HG03442 (cell line): ENCODE results near the gene FBXO5.
A peak's percentile ranks its signal among the peaks of the same experiment; 100 is the strongest.
"Not testable (repeated sequence)": the region's sequence is repeated elsewhere in the genome, so short reads cannot be mapped to it uniquely, and the experiment has no call there.

Experiments used
- ATAC-seq: cut with Tn5 transposase; IDR thresholded peaks from one replicate; pipeline ENCODE4 v1.9.1; 2021; ENCODE audit warnings: mild to moderate bottlenecking, moderate library complexity; ENCODE audit not compliant: unreplicated experiment

The FBXO5 gene

GRCh38 chr6:152982904-152983636 lies at the start of gene FBXO5:
Gene FBXO5, minus strand, starts transcription at chr6:152983041. Its CDS starts 82 bp downstream, at chr6:152982959.
- peak; percentile 83 for ATAC-seq

GRCh38 chr6:153032255-153032882 lies 49.5 kb upstream of the FBXO5 start:
- ATAC-seq: no peak

- ATAC-seq: no peak
Measured at GRCh38 chr6:153031335-153031955, 48.6 kb upstream of the FBXO5 start.

- no peak for ATAC-seq
Measured at GRCh38 chr6:153028963-153029362, 46.1 kb upstream of the FBXO5 start.

- ATAC-seq: no peak
Measured at GRCh38 chr6:153028286-153028685, 45.4 kb upstream of the FBXO5 start.

GRCh38 chr6:153027480-153027879 lies 44.6 kb upstream of the FBXO5 start:
- ATAC-seq: no peak

- no peak for ATAC-seq
Measured at GRCh38 chr6:153024709-153025017, 41.8 kb upstream of the FBXO5 start.

- ATAC-seq: peak; percentile 98
Measured at GRCh38 chr6:153023977-153024708, 41.3 kb upstream of the FBXO5 start.

GRCh38 chr6:153018355-153018754 lies 35.5 kb upstream of the FBXO5 start:
- no peak for ATAC-seq

- no peak for ATAC-seq
Measured at GRCh38 chr6:153016846-153017245, 34.0 kb upstream of the FBXO5 start.

GRCh38 chr6:153015094-153015640 lies 32.3 kb upstream of the FBXO5 start:
- no peak for ATAC-seq

- no peak for ATAC-seq
Measured at GRCh38 chr6:153013438-153013837, 30.6 kb upstream of the FBXO5 start.

- no peak for ATAC-seq
Measured at GRCh38 chr6:153012856-153013255, 30.0 kb upstream of the FBXO5 start.

- ATAC-seq: peak; percentile 2
Measured at GRCh38 chr6:153003366-153003690, 20.5 kb upstream of the FBXO5 start.

GRCh38 chr6:153002613-153003365 lies 19.9 kb upstream of the FBXO5 start, which contains the start of gene MTRF1L:
Gene MTRF1L, minus strand, starts transcription at chr6:153002709. Its CDS starts 24 bp downstream, at chr6:153002685.
- peak; percentile 93 for ATAC-seq

GRCh38 chr6:153001767-153002612 lies 19.1 kb upstream of the FBXO5 start:
- ATAC-seq: peak; percentile 25

- not testable (repeated sequence) for ATAC-seq
Measured at GRCh38 chr6:153000790-153001189, 17.9 kb upstream of the FBXO5 start.

GRCh38 chr6:153000243-153000642 lies 17.4 kb upstream of the FBXO5 start:
- ATAC-seq: no peak

GRCh38 chr6:152999538-152999937 lies 16.7 kb upstream of the FBXO5 start:
- not testable (repeated sequence) for ATAC-seq

GRCh38 chr6:152993847-152994246 lies 11.0 kb upstream of the FBXO5 start:
- no peak for ATAC-seq
